NCI-H187 (cell line): ENCODE measurements around the gene CGB2.
"Not testable (repeated sequence)": the region's sequence is repeated elsewhere in the genome, so short reads cannot be mapped to it uniquely, and the experiment has no call there.

Experiments used
- DNase-seq, 2 experiments: peaks; one replicate each; lab custom pipeline; 2025; lab: John Stamatoyannopoulos, UW

CGB2 gene

GRCh38 chr19:49010453-49010852, 21.2 kb upstream of the CGB2 start:
- DNase-seq, result no peak

- DNase-seq, result no peak
Observed at GRCh38 chr19:49011194-49011593, 20.5 kb upstream of the CGB2 start.

GRCh38 chr19:49014123-49014869, 17.4 kb upstream of the CGB2 start:
- DNase-seq, result no peak

GRCh38 chr19:49014870-49015255, 16.8 kb upstream of the CGB2 start:
- DNase-seq, result no peak

GRCh38 chr19:49016067-49016839, 15.4 kb upstream of the CGB2 start:
- DNase-seq, result no peak

GRCh38 chr19:49017041-49017665, 14.5 kb upstream of the CGB2 start, which contains the start of gene LHB:
Gene LHB, minus strand, starts transcription at chr19:49017091. Its CDS starts 10 bp downstream, at chr19:49017081.
- DNase-seq, result no peak

GRCh38 chr19:49017666-49018351, 13.9 kb upstream of the CGB2 start:
- DNase-seq, result no peak

GRCh38 chr19:49018388-49019241, 13.1 kb upstream of the CGB2 start:
- DNase-seq, result not testable (repeated sequence)

- DNase-seq, result peak; percentile 50 to 70
Observed at GRCh38 chr19:49019242-49019932, 12.3 kb upstream of the CGB2 start.

- no peak for DNase-seq
Observed at GRCh38 chr19:49020342-49020741, 11.3 kb upstream of the CGB2 start.

GRCh38 chr19:49020931-49021895, 10.5 kb upstream of the CGB2 start:
- no peak for DNase-seq

GRCh38 chr19:49022116-49022515, 9.6 kb upstream of the CGB2 start:
- DNase-seq, result no peak

GRCh38 chr19:49024233-49024632, 7.5 kb upstream of the CGB2 start, which contains the start of gene CGB3:
Gene CGB3, minus strand, starts transcription at chr19:49024333. Its CDS starts 362 bp downstream, at chr19:49023971.
- not testable (repeated sequence) for DNase-seq

GRCh38 chr19:49025088-49025487, 6.6 kb upstream of the CGB2 start:
- DNase-seq, result not testable (repeated sequence)

- DNase-seq, result not testable (repeated sequence)
Observed at GRCh38 chr19:49025599-49025998, 6.1 kb upstream of the CGB2 start.

GRCh38 chr19:49028686-49029085, 3.0 kb upstream of the CGB2 start:
- not testable (repeated sequence) for DNase-seq

- not testable (repeated sequence) for DNase-seq
Observed at GRCh38 chr19:49029749-49030148, 1.9 kb upstream of the CGB2 start.

GRCh38 chr19:49030323-49030722, 1.4 kb upstream of the CGB2 start:
- not testable (repeated sequence) for DNase-seq

GRCh38 chr19:49036815-49037214, 5.1 kb downstream of the CGB2 start, which contains the start of gene CGB1:
Gene CGB1, minus strand, starts transcription at chr19:49036895. Its CDS starts 184 bp downstream, at chr19:49036711.
- DNase-seq, result not testable (repeated sequence)
